ENCODE data around the gene PTGER1. TPM values are rescaled to one million over a fixed set of nuclear protein-coding genes. Genes with fewer than 3 reads are reported as not detected.

PTGER1 gene
- total RNA-seq, 1 experiment from 2014 or later = 0.20 TPM

DNA sequence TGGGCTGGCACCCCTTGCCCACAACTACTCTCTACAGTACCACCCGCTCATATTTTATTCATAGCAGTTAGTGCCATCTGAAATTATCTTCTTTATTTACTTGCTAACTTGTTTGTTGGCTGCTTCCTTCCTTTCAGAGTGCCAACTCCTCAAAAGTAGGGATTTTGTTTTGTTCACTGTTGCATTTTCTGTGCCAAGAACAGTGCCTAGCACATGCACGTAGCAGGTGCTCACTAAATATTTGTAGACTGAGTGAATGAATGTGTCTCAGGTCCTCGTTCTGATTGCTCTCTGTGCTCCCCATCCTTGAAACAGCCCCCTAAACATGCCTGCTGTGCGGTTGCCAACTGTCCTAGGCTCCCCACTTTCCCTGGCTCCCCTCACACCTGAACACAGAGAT is 19.3 kb upstream of the PTGER1 start:
- ChIA-PET CTCF (interaction anchor here (1.7 kb wide), 1 partner anchor 57 kb away, joined by 6 read pairs; no protein-coding TSS in a partner anchor), POLR2A (no interaction called here)
- H3K36me3 Mint-ChIP-seq (ENCODE audit: insufficient read depth, unreplicated experiment) = peaks cover 51% of the 10 kb centered on the region

GRCh38 chr19:14492756-14493337 is 17.7 kb upstream of the PTGER1 start:
- peaks cover 65% of the 10 kb centered on the region for H3K36me3 Mint-ChIP-seq (ENCODE audit: insufficient read depth, unreplicated experiment)
- H3K27me3 Mint-ChIP-seq (ENCODE audit: insufficient read depth, unreplicated experiment) = no peaks in the 10 kb centered on the region
- ChIA-PET POLR2A (no interaction called here), CTCF (interaction anchor here (0.6 kb wide), 2 partner anchors 98 to 876 kb away, joined by 3 read pairs; no protein-coding TSS in a partner anchor)
- no TSS peak for BruUV-seq (replicated peaks)
- H3K36me3 ChIP-seq (ENCODE audit: control insufficient read depth, insufficient read depth, low read length) = no peaks in the 10 kb centered on the region; the same call in 1 of the 2 replicates
- no peak overlapping the region for H3K27ac Mint-ChIP-seq (ENCODE audit: unreplicated experiment)
- H3K4me1 ChIP-seq = peaks cover 16% of the 10 kb centered on the region
- H3K4me3 ChIP-seq (ENCODE audit: low read depth, low read length) = no peak overlapping the region
- intact Hi-C loops (cut with micrococcal nuclease; ENCODE audit: unreplicated experiment) = no loop called here
- H3K4me1 Mint-ChIP-seq (ENCODE audit: low read depth, unreplicated experiment) = peaks cover 21% of the 10 kb centered on the region
- no peak for DNase-seq
- no peaks in the 10 kb centered on the region for H3K9me3 ChIP-seq
- TF ChIP-seq, protein P1, sequence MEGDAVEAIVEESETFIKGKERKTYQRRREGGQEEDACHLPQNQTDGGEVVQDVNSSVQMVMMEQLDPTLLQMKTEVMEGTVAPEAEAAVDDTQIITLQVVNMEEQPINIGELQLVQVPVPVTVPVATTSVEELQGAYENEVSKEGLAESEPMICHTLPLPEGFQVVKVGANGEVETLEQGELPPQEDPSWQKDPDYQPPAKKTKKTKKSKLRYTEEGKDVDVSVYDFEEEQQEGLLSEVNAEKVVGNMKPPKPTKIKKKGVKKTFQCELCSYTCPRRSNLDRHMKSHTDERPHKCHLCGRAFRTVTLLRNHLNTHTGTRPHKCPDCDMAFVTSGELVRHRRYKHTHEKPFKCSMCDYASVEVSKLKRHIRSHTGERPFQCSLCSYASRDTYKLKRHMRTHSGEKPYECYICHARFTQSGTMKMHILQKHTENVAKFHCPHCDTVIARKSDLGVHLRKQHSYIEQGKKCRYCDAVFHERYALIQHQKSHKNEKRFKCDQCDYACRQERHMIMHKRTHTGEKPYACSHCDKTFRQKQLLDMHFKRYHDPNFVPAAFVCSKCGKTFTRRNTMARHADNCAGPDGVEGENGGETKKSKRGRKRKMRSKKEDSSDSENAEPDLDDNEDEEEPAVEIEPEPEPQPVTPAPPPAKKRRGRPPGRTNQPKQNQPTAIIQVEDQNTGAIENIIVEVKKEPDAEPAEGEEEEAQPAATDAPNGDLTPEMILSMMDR (IDR thresholded peaks at IDR 0.05; ENCODE audit: insufficient read depth in 1 of 2, low read depth in 1 of 2, low read length in 1 of 2, severe bottlenecking in 1 of 2, unreplicated experiment in 1 of 2) = no peak
- H3K4me3 Mint-ChIP-seq (ENCODE audit: unreplicated experiment) = no peak overlapping the region
- no peaks in the 10 kb centered on the region for H3K27me3 ChIP-seq (replicated peaks; ENCODE audit: control insufficient read depth, insufficient read depth, low read length)
- H3K9me3 Mint-ChIP-seq (ENCODE audit: unreplicated experiment) = no peaks in the 10 kb centered on the region

More for the DNA sequence above, 19.3 kb upstream of the PTGER1 start:
- TSS peak; percentile 49 for BruUV-seq (replicated peaks)
- H3K27me3 Mint-ChIP-seq (ENCODE audit: insufficient read depth, unreplicated experiment) = no peaks in the 10 kb centered on the region
- Histone ChIP-seq H3K36me3 (ENCODE audit: control insufficient read depth, insufficient read depth, low read length) (no peaks in the 10 kb centered on the region; the same call in 1 of the 2 replicates), H3K4me3 (ENCODE audit: low read depth, low read length) (no peak overlapping the region; the same call in 1 of the 2 replicates), H3K27me3 (replicated peaks; ENCODE audit: control insufficient read depth, insufficient read depth, low read length) (no peaks in the 10 kb centered on the region), H3K9me3 (no peaks in the 10 kb centered on the region), H3K4me1 (peaks cover 16% of the 10 kb centered on the region)
- peak overlapping the region; percentile 63 for H3K27ac Mint-ChIP-seq (ENCODE audit: unreplicated experiment)
- no peak for DNase-seq
- peaks cover 21% of the 10 kb centered on the region for H3K4me1 Mint-ChIP-seq (ENCODE audit: low read depth, unreplicated experiment)
- H3K9me3 Mint-ChIP-seq (ENCODE audit: unreplicated experiment) = no peaks in the 10 kb centered on the region
- intact Hi-C loops (cut with micrococcal nuclease; ENCODE audit: unreplicated experiment) = no loop called here
- TF ChIP-seq, protein P1 (IDR thresholded peaks at IDR 0.05; ENCODE audit: insufficient read depth in 1 of 2, low read depth in 1 of 2, low read length in 1 of 2, severe bottlenecking in 1 of 2, unreplicated experiment in 1 of 2) = no peak
- peak overlapping the region; percentile 80 for H3K4me3 Mint-ChIP-seq (ENCODE audit: unreplicated experiment)

GRCh38 chr19:14487370-14488125 is 12.4 kb upstream of the PTGER1 start:
- H3K27me3 ChIP-seq (replicated peaks; ENCODE audit: control insufficient read depth, insufficient read depth, low read length) = no peaks in the 10 kb centered on the region
- H3K9me3 ChIP-seq = no peaks in the 10 kb centered on the region
- Mint-ChIP-seq H3K27me3 (ENCODE audit: insufficient read depth, unreplicated experiment) (no peaks in the 10 kb centered on the region), H3K27ac (ENCODE audit: unreplicated experiment) (no peak overlapping the region), H3K9me3 (ENCODE audit: unreplicated experiment) (no peaks in the 10 kb centered on the region), H3K4me3 (ENCODE audit: unreplicated experiment) (no peak overlapping the region), H3K4me1 (ENCODE audit: low read depth, unreplicated experiment) (no peaks in the 10 kb centered on the region), H3K36me3 (ENCODE audit: insufficient read depth, unreplicated experiment) (peaks cover 76% of the 10 kb centered on the region)
- CTCF ChIA-PET = interaction anchor here (0.7 kb wide), 1 partner anchor 56 kb away, joined by 4 read pairs; no protein-coding TSS in a partner anchor
- no peak overlapping the region for H3K4me3 ChIP-seq (ENCODE audit: low read depth, low read length)
- TF ChIP-seq, protein P1 (IDR thresholded peaks at IDR 0.05; ENCODE audit: insufficient read depth in 1 of 2, low read depth in 1 of 2, low read length in 1 of 2, severe bottlenecking in 1 of 2, unreplicated experiment in 1 of 2) = no peak
- H3K36me3 ChIP-seq (ENCODE audit: control insufficient read depth, insufficient read depth, low read length) = no peaks in the 10 kb centered on the region; the same call in 1 of the 2 replicates
- DNase-seq = no peak
- H3K4me1 ChIP-seq = no peaks in the 10 kb centered on the region
- intact Hi-C loops (cut with micrococcal nuclease; ENCODE audit: unreplicated experiment) = no loop called here
- POLR2A ChIA-PET = no interaction called here
- BruUV-seq (replicated peaks) = no TSS peak

All from Caco-2 (cell line).